Measurements from ENCODE around the gene SLC35F3.

SLC35F3 gene

GRCh38 chr1:234163267-234163919 lies 258.9 kb downstream of the SLC35F3 start:
- H3K4me3 ChIP-seq, result no peak overlapping the region
- DNase-seq, result no peak
- no peaks in the 10 kb centered on the region for H3K27me3 ChIP-seq
- no peak overlapping the region for H3K27ac ChIP-seq
- no peaks in the 10 kb centered on the region for H3K36me3 ChIP-seq
- H3K9me3 ChIP-seq, result no peaks in the 10 kb centered on the region
- H3K4me1 ChIP-seq, result no peaks in the 10 kb centered on the region
- intact Hi-C loops (cut with DNase I; ENCODE audit: low total_unique reads), result no loop called here
- no peak for TF ChIP-seq CTCF (IDR thresholded peaks at IDR 0.05)

GRCh38 chr1:234164098-234164709 lies 259.7 kb downstream of the SLC35F3 start:
- Histone ChIP-seq H3K9me3 (no peaks in the 10 kb centered on the region), H3K27me3 (no peaks in the 10 kb centered on the region), H3K4me3 (no peak overlapping the region), H3K27ac (no peak overlapping the region), H3K4me1 (no peaks in the 10 kb centered on the region), H3K36me3 (no peaks in the 10 kb centered on the region)
- intact Hi-C loops (cut with DNase I; ENCODE audit: low total_unique reads), result no loop called here
- no peak for TF ChIP-seq CTCF (IDR thresholded peaks at IDR 0.05)
- no peak for DNase-seq

- H3K27ac ChIP-seq, result no peak overlapping the region
- TF ChIP-seq CTCF (IDR thresholded peaks at IDR 0.05), result no peak
- intact Hi-C loops (cut with DNase I; ENCODE audit: low total_unique reads), result no loop called here
- H3K36me3 ChIP-seq, result no peaks in the 10 kb centered on the region
- H3K4me1 ChIP-seq, result no peaks in the 10 kb centered on the region
- DNase-seq, result no peak
- H3K27me3 ChIP-seq, result no peaks in the 10 kb centered on the region
- H3K9me3 ChIP-seq, result no peaks in the 10 kb centered on the region
- H3K4me3 ChIP-seq, result no peak overlapping the region
Observed at GRCh38 chr1:234168061-234168724, 263.7 kb downstream of the SLC35F3 start.

- no peak for TF ChIP-seq CTCF (IDR thresholded peaks at IDR 0.05)
- no peaks in the 10 kb centered on the region for H3K27me3 ChIP-seq
- H3K36me3 ChIP-seq, result no peaks in the 10 kb centered on the region
- H3K4me3 ChIP-seq, result no peak overlapping the region
- intact Hi-C loops (cut with DNase I; ENCODE audit: low total_unique reads), result no loop called here
- H3K4me1 ChIP-seq, result no peaks in the 10 kb centered on the region
- DNase-seq, result no peak
- no peaks in the 10 kb centered on the region for H3K9me3 ChIP-seq
- H3K27ac ChIP-seq, result no peak overlapping the region
Observed at GRCh38 chr1:234169161-234169849, 264.8 kb downstream of the SLC35F3 start.

GRCh38 chr1:234170067-234170466 lies 265.6 kb downstream of the SLC35F3 start:
- no peaks in the 10 kb centered on the region for H3K4me1 ChIP-seq

More at GRCh38 chr1:234170067-234170466, 265.6 kb downstream of the SLC35F3 start:
- Histone ChIP-seq H3K36me3 (no peaks in the 10 kb centered on the region), H3K27ac (no peak overlapping the region), H3K9me3 (no peaks in the 10 kb centered on the region), H3K27me3 (no peaks in the 10 kb centered on the region), H3K4me3 (no peak overlapping the region)
- DNase-seq, result no peak
- intact Hi-C loops (cut with DNase I; ENCODE audit: low total_unique reads), result no loop called here
- no peak for TF ChIP-seq CTCF (IDR thresholded peaks at IDR 0.05)
